PC-9 (cell line): Measurements from ENCODE around the gene MSL1. TPM values are rescaled to one million over a fixed set of nuclear protein-coding genes. Genes with fewer than 3 reads are reported as not detected.
A peak's percentile ranks its signal among the peaks of the same experiment; 100 is the strongest.

Source experiments
- BruUV-seq: library from RNA; stranded (reverse); fragments of 400-500 nt; replicated peaks from 2 replicates; lab custom pipeline; 2021; lab: Mats Ljungman, UMichigan
- CTCF ChIA-PET: fragments of 300-600 bp; sonication (Branson Sonifier 250); formaldehyde crosslinking; loops from one replicate; lab custom pipeline; 2022; ENCODE audit warnings: antibody characterized with exemption; lab: Charles Lee
- POLR2A ChIA-PET: fragments of 300-600 bp; sonication (Branson Sonifier 250); formaldehyde crosslinking; loops from one replicate; lab custom pipeline; 2022; ENCODE audit warnings: antibody characterized with exemption; ENCODE audit not compliant: unreplicated experiment; lab: Charles Lee
- DNase-seq, 2 experiments: peaks; one replicate each; pipeline versions ENCODE4 v3.0.0 to v3.0.0-alpha.2; 2015 to 2022; ENCODE audit warnings: mixed read lengths in 1 of 2
- H2AFZ ChIP-seq: fragments of 200-600 bp; sonication (generic); 2 replicates; pipeline ENCODE4 v1.8.1; 2017; ENCODE audit warnings: antibody characterized with exemption
- H3F3A ChIP-seq: fragments of 200-600 bp; sonication (generic); 2 replicates; pipeline ENCODE4 v1.8.1; 2017; ENCODE audit warnings: antibody characterized with exemption, mild to moderate bottlenecking, low read depth; ENCODE audit not compliant: insufficient read depth
- H3K27ac ChIP-seq: fragments of 200-600 bp; sonication (generic); 2 replicates; pipeline ENCODE4 v1.6.1; 2016; ENCODE audit warnings: mixed run types
- H3K27me3 ChIP-seq: fragments of 200-600 bp; sonication (generic); 2 replicates; pipeline ENCODE4 v1.6.1; 2016; ENCODE audit warnings: low read depth, mixed run types; ENCODE audit not compliant: insufficient read depth
- H3K36me3 ChIP-seq: fragments of 200-600 bp; sonication (generic); 2 replicates; pipeline ENCODE4 v1.6.1; 2016; ENCODE audit warnings: low read depth, mixed run types
- H3K4me1 ChIP-seq: fragments of 200-600 bp; sonication (generic); replicated peaks from 2 replicates; pipeline ENCODE4 v1.6.1; 2016; ENCODE audit warnings: mixed run types; ENCODE audit not compliant: insufficient read depth
- H3K4me2 ChIP-seq: fragments of 200-600 bp; sonication (generic); 2 replicates; pipeline ENCODE4 v1.6.1; 2017; ENCODE audit warnings: mixed run types
- H3K4me3 ChIP-seq: fragments of 200-600 bp; sonication (generic); 2 replicates; pipeline ENCODE4 v1.6.1; 2016; ENCODE audit warnings: mixed run types
- H3K79me2 ChIP-seq: fragments of 200-600 bp; sonication (generic); 2 replicates; pipeline ENCODE4 v1.6.1; 2017; ENCODE audit warnings: low read depth, mixed run types
- H3K9me2 ChIP-seq: fragments of 200-600 bp; sonication (generic); 2 replicates; pipeline ENCODE4 v1.8.1; 2017; ENCODE audit warnings: mild to moderate bottlenecking; ENCODE audit not compliant: insufficient read depth
- H3K9me3 ChIP-seq: fragments of 200-600 bp; sonication (generic); 2 replicates; pipeline ENCODE4 v1.8.1; 2016; ENCODE audit warnings: low read depth; ENCODE audit not compliant: insufficient read depth
- H4K20me1 ChIP-seq: fragments of 200-600 bp; sonication (generic); 2 replicates; pipeline ENCODE4 v1.8.1; 2017; ENCODE audit not compliant: insufficient read depth
- EZH2 ChIP-seq: fragments of 200-600 bp; sonication (generic); IDR thresholded peaks from 2 replicates; pipeline ENCODE4 v1.8.0; 2017; ENCODE audit warnings: antibody characterized with exemption, low read depth
- intact Hi-C: fragments of 100-400 bp; cut with micrococcal nuclease; formaldehyde crosslinking; loops from one replicate; pipeline ENCODE4 v1.10.0; 2022; ENCODE audit not compliant: unreplicated experiment
- total RNA-seq: library from RNA; stranded (reverse); gene quantifications from 2 replicates; pipeline ENCODE4 v1.2.3, GENCODE V29; 2021
- TF ChIP-seq, protein P1 (sequence below): fragments of 200-600 bp; sonication (generic); conservative IDR thresholded peaks from 2 replicates; pipeline ENCODE4 v1.6.1; 2017; ENCODE audit warnings: mixed run types, antibody characterized with exemption, mild to moderate bottlenecking, moderate library complexity

MSL1 gene
- total RNA-seq, 1 experiment from 2014 or later: 61.8 TPM

DNA sequence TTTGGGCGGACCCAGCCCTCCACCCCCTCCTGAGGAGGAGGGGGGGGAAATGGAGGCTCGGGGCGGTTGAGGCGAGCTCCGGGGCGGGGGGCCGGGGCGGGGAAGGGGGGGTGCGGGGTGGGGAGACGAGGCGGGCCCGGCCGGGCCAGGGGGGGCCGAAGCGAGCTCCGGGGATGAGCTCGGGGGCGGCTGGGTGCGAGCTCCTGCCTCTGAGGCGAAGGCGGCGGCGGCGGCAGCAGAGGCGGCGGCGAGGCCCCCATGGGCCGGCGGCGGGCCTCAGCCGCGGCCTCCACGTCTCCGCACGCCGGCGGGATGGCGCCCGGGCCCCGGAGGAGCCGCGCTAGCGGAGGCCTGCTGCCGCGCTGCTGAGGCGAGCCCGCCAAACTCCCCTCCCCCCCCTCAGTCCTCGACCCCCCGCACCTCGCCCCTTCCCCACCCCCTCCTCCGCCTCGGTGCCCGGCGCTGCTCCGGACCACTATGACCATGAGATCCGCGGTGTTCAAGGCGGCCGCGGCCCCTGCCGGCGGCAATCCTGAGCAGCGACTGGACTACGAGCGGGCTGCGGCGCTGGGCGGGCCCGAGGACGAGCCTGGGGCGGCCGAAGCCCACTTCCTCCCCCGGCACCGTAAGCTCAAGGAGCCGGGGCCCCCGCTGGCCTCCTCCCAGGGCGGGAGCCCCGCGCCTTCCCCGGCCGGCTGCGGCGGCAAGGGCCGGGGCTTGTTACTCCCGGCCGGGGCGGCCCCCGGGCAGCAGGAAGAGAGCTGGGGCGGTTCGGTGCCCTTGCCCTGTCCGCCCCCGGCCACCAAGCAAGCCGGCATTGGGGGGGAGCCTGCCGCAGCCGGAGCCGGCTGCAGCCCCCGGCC lies 596 bp downstream of the MSL1 start:
- Histone ChIP-seq H3K9me2 (no peaks in the 10 kb centered on the region), H3K9me3 (no peaks in the 10 kb centered on the region), H3K36me3 (0 out of 2 replicates have a peak, but pooled peaks cover 6% of the 10 kb centered on the region), H3K4me3 (peak overlapping the region; percentile 91), H3K27me3 (no peaks in the 10 kb centered on the region), H3K4me2 (peak overlapping the region; percentile 97), H3F3A (peaks cover 7% of the 10 kb centered on the region), H4K20me1 (peaks cover 14% of the 10 kb centered on the region; the same call in 1 of the 2 replicates), H2AFZ (peak overlapping the region; percentile 97), H3K4me1 (peaks cover 26% of the 10 kb centered on the region), H3K79me2 (peaks cover 66% of the 10 kb centered on the region), H3K27ac (peak overlapping the region; percentile 58; the same call in 1 of the 2 replicates)
- CTCF ChIA-PET: interaction anchor here (2.6 kb wide), 1 partner anchor 9 kb away, joined by 10 read pairs; no protein-coding TSS in a partner anchor
- POLR2A ChIA-PET: interaction anchor here (0.6 kb wide), 2 partner anchors 166 to 1646 kb away, joined by 3 to 7 read pairs; no protein-coding TSS in a partner anchor
- intact Hi-C loops: no loop called here
- no TSS peak for BruUV-seq
- peak in 1 of 2 experiments; percentile 28 for DNase-seq
- no peak for TF ChIP-seq EZH2
- TF ChIP-seq, protein P1, sequence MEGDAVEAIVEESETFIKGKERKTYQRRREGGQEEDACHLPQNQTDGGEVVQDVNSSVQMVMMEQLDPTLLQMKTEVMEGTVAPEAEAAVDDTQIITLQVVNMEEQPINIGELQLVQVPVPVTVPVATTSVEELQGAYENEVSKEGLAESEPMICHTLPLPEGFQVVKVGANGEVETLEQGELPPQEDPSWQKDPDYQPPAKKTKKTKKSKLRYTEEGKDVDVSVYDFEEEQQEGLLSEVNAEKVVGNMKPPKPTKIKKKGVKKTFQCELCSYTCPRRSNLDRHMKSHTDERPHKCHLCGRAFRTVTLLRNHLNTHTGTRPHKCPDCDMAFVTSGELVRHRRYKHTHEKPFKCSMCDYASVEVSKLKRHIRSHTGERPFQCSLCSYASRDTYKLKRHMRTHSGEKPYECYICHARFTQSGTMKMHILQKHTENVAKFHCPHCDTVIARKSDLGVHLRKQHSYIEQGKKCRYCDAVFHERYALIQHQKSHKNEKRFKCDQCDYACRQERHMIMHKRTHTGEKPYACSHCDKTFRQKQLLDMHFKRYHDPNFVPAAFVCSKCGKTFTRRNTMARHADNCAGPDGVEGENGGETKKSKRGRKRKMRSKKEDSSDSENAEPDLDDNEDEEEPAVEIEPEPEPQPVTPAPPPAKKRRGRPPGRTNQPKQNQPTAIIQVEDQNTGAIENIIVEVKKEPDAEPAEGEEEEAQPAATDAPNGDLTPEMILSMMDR: no peak; the same call in 1 of the 2 replicates

DNA sequence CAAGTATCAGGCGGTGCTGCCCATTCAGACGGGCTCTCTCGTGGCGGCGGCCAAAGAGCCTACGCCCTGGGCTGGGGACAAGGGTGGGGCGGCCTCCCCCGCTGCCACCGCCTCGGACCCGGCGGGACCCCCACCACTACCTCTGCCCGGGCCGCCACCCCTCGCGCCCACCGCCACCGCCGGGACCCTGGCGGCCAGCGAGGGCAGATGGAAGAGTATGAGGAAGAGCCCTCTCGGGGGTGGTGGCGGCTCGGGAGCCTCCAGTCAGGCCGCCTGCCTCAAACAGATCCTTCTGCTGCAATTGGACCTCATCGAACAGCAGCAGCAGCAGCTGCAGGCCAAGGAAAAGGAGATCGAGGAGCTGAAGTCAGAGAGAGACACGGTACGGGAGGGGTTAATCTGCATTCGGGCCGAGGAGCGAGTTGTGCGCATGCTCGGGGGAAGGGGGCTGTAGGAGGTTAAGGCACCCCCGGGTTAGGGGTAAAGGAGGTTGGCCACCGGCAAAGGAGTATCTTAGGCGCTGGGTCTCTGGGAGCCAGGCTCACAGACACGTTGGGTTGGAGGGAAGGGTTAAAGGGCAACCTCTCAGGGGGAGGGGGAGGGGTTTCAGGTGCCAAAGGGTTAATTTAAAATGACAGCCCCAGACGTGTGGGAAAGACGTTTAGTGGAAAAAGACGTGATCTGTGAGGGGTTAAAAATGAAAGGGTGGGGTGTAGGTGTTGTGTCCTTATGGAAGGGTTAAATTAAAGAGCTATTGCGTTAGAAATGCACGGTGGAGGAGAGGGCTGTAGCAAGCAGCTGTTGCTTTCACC lies 1.4 kb downstream of the MSL1 start:
- Histone ChIP-seq H3K9me2 (no peaks in the 10 kb centered on the region), H3K36me3 (0 out of 2 replicates have a peak, but pooled peaks cover 8% of the 10 kb centered on the region), H3K27me3 (no peaks in the 10 kb centered on the region), H3K9me3 (no peaks in the 10 kb centered on the region), H3F3A (peaks cover 7% of the 10 kb centered on the region), H3K4me1 (peaks cover 26% of the 10 kb centered on the region), H3K79me2 (peaks cover 67% of the 10 kb centered on the region), H2AFZ (peak overlapping the region; percentile 68), H3K27ac (peak overlapping the region; percentile 6), H3K4me3 (peak overlapping the region; percentile 90), H4K20me1 (peaks cover 14% of the 10 kb centered on the region; the same call in 1 of the 2 replicates), H3K4me2 (peak overlapping the region; percentile 97)
- TF ChIP-seq, protein P1: no peak
- TF ChIP-seq EZH2: no peak
- BruUV-seq: no TSS peak
- ChIA-PET POLR2A (interaction anchor here (0.5 to 0.8 kb wide), 2 partner anchors 9 to 447 kb away, joined by 3 to 7 read pairs; no protein-coding TSS in a partner anchor), CTCF (interaction anchor here (0.6 to 2.6 kb wide), 2 partner anchors 10 to 20 kb away, joined by 3 to 10 read pairs; no protein-coding TSS in a partner anchor)
- intact Hi-C loops: no loop called here
- peak in 1 of 2 experiments; percentile 40 for DNase-seq

- Histone ChIP-seq H3K79me2 (peaks cover 67% of the 10 kb centered on the region), H3K4me3 (peak overlapping the region; percentile 90), H4K20me1 (peaks cover 14% of the 10 kb centered on the region; the same call in 1 of the 2 replicates), H2AFZ (no peak overlapping the region), H3K27ac (peak overlapping the region; percentile 6; the same call in 1 of the 2 replicates), H3K9me3 (no peaks in the 10 kb centered on the region), H3K9me2 (no peaks in the 10 kb centered on the region), H3K27me3 (no peaks in the 10 kb centered on the region), H3K36me3 (peaks cover 13% of the 10 kb centered on the region), H3K4me1 (peaks cover 26% of the 10 kb centered on the region), H3F3A (peaks cover 7% of the 10 kb centered on the region), H3K4me2 (peak overlapping the region; percentile 97)
- intact Hi-C loops: no loop called here
- ChIA-PET POLR2A (interaction anchor here (0.5 to 0.8 kb wide), 2 partner anchors 9 to 446 kb away, joined by 3 to 7 read pairs; no protein-coding TSS in a partner anchor), CTCF (interaction anchor here (0.6 to 2.6 kb wide), 3 partner anchors 11 to 49 kb away, joined by 3 to 10 read pairs (median 3); no protein-coding TSS in a partner anchor)
- no peak for DNase-seq
- BruUV-seq: no TSS peak
- TF ChIP-seq, protein P1: no peak
- no peak for TF ChIP-seq EZH2
These were observed 2.0 kb downstream of the MSL1 start for GRCh38 chr17:40123811-40124114.
